ENCODE results near the gene DONSON. TPM values are rescaled to one million over a fixed set of nuclear protein-coding genes. Genes with fewer than 3 reads are reported as not detected.

DONSON gene
- total RNA-seq, 1 experiment from 2014 or later: 13.8 TPM

GRCh38 chr21:33537212-33537611 is 51.3 kb downstream of the DONSON start:
- DNase-seq: no peak
- Mint-ChIP-seq H3K9me3 (ENCODE audit: low read depth, unreplicated experiment) (peaks cover 4% of the 10 kb centered on the region), H3K4me1 (ENCODE audit: low read depth, unreplicated experiment) (peaks cover 10% of the 10 kb centered on the region), H3K27me3 (ENCODE audit: unreplicated experiment) (no peaks in the 10 kb centered on the region), H3K27ac (ENCODE audit: unreplicated experiment) (no peak overlapping the region), H3K36me3 (ENCODE audit: insufficient read depth, unreplicated experiment) (peaks cover 61% of the 10 kb centered on the region), H3K4me3 (ENCODE audit: low read depth, unreplicated experiment) (no peak overlapping the region)
- intact Hi-C loops (cut with micrococcal nuclease; ENCODE audit: unreplicated experiment): no loop called here
- CTCF ChIA-PET: no interaction called here
- BruUV-seq (replicated peaks): no TSS peak
- TF ChIP-seq, protein P1, sequence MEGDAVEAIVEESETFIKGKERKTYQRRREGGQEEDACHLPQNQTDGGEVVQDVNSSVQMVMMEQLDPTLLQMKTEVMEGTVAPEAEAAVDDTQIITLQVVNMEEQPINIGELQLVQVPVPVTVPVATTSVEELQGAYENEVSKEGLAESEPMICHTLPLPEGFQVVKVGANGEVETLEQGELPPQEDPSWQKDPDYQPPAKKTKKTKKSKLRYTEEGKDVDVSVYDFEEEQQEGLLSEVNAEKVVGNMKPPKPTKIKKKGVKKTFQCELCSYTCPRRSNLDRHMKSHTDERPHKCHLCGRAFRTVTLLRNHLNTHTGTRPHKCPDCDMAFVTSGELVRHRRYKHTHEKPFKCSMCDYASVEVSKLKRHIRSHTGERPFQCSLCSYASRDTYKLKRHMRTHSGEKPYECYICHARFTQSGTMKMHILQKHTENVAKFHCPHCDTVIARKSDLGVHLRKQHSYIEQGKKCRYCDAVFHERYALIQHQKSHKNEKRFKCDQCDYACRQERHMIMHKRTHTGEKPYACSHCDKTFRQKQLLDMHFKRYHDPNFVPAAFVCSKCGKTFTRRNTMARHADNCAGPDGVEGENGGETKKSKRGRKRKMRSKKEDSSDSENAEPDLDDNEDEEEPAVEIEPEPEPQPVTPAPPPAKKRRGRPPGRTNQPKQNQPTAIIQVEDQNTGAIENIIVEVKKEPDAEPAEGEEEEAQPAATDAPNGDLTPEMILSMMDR (IDR thresholded peaks at IDR 0.05; ENCODE audit: unreplicated experiment): no peak

DNA sequence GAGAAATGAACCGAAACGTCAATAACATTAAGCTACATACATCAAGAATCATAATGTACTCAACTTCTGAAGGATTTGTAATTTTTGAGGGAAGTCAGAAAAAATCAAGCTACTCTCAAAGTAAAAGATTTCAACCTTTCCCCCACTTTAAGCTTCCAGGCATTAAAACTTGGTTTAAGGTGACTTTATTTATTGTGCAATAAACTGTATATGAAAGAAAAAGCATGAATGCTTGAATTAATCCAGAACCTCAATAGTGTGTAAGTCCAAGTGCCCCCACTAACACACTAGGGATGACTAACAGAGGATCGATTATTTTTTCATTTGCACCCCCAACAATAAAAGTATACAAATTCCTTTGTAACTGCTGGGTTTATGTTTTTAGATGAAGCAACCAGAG is 57.5 kb downstream of the DONSON start:
- H3K27ac Mint-ChIP-seq (ENCODE audit: unreplicated experiment): no peak overlapping the region
- H3K4me1 Mint-ChIP-seq (ENCODE audit: low read depth, unreplicated experiment): no peaks in the 10 kb centered on the region
- no peaks in the 10 kb centered on the region for H3K9me3 Mint-ChIP-seq (ENCODE audit: low read depth, unreplicated experiment)
- intact Hi-C loops (cut with micrococcal nuclease; ENCODE audit: unreplicated experiment): no loop called here
- no peak for DNase-seq
- H3K27me3 Mint-ChIP-seq (ENCODE audit: unreplicated experiment): no peaks in the 10 kb centered on the region
- peaks cover 50% of the 10 kb centered on the region for H3K36me3 Mint-ChIP-seq (ENCODE audit: insufficient read depth, unreplicated experiment)
- H3K4me3 Mint-ChIP-seq (ENCODE audit: low read depth, unreplicated experiment): no peak overlapping the region
- CTCF ChIA-PET: interaction anchor here (0.6 to 0.7 kb wide), 2 partner anchors 267 to 803 kb away, joined by 3 to 5 read pairs; partner anchors contain the start of gene SYNJ1
- TF ChIP-seq, protein P1 (IDR thresholded peaks at IDR 0.05; ENCODE audit: unreplicated experiment): no peak
- no TSS peak for BruUV-seq (replicated peaks)

Other genes with a start within 250 kb of the DONSON start
- gene IFNGR2, start 185.3 kb downstream of the DONSON start, total RNA-seq (2022): 58.1 and 59.8 TPM in 2 replicates
- 28.4 and 28.7 TPM in 2 replicates for gene TMEM50B, start 108.7 kb downstream of the DONSON start, total RNA-seq (2022)
- 1.2 and 2.0 TPM in 2 replicates for gene DNAJC28, start 97.0 kb downstream of the DONSON start, total RNA-seq (2022)
- 102 TPM in 2 replicates for gene GART, start 46.6 kb downstream of the DONSON start, total RNA-seq (2022)
- gene SON, start 45.6 kb downstream of the DONSON start, total RNA-seq (2022): 188 and 191 TPM in 2 replicates
- 16.2 and 22.1 TPM in 2 replicates for gene CRYZL1, start 53.1 kb upstream of the DONSON start, total RNA-seq (2022)
- gene ITSN1, start 53.8 kb upstream of the DONSON start, total RNA-seq (2022): 27.8 and 30.6 TPM in 2 replicates